Measurements from ENCODE around the gene PPFIA4.

DNA sequence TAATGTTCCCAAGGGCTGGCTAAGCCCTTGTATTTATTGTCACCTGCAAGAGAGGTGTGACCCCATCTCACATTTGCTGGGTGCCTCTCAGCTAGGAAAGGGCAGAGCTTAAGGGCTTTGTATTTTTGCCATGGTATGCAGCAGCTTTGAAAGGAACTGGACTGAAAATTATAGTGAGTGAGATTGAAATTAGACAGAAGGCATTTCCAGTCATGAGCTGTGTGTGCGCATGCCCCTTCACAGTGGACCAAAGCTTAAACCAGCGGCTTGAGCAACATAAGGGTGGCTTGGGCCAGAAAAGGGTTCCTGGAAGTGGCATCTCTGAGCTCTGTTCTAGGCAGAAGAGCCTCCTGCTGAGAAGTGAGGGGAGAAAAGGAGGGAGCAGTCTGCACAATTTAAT lies 39.7 kb downstream of the PPFIA4 start:
- TF ChIP-seq, protein P1, sequence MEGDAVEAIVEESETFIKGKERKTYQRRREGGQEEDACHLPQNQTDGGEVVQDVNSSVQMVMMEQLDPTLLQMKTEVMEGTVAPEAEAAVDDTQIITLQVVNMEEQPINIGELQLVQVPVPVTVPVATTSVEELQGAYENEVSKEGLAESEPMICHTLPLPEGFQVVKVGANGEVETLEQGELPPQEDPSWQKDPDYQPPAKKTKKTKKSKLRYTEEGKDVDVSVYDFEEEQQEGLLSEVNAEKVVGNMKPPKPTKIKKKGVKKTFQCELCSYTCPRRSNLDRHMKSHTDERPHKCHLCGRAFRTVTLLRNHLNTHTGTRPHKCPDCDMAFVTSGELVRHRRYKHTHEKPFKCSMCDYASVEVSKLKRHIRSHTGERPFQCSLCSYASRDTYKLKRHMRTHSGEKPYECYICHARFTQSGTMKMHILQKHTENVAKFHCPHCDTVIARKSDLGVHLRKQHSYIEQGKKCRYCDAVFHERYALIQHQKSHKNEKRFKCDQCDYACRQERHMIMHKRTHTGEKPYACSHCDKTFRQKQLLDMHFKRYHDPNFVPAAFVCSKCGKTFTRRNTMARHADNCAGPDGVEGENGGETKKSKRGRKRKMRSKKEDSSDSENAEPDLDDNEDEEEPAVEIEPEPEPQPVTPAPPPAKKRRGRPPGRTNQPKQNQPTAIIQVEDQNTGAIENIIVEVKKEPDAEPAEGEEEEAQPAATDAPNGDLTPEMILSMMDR (IDR thresholded peaks at IDR 0.05), result no peak
- TF ChIP-seq ZNF232 (CRISPR knock-in tag; IDR thresholded peaks at IDR 0.05) (no peak), ATF2 (CRISPR knock-in tag; IDR thresholded peaks at IDR 0.05; ENCODE audit: borderline replicate concordance, low read depth) (no peak), TP53 (CRISPR knock-in tag; IDR thresholded peaks at IDR 0.05) (no peak), ELF4 (CRISPR knock-in tag; IDR thresholded peaks at IDR 0.05; ENCODE audit: low read depth) (no peak), KAT7 (CRISPR knock-in tag; IDR thresholded peaks at IDR 0.05; ENCODE audit: borderline replicate concordance) (no peak), ZBTB21 (CRISPR knock-in tag; IDR thresholded peaks at IDR 0.05; ENCODE audit: borderline replicate concordance) (no peak), TEAD1 (CRISPR knock-in tag; IDR thresholded peaks at IDR 0.05) (no peak), MAX (CRISPR knock-in tag; IDR thresholded peaks at IDR 0.05) (no peak), NR1H2 (CRISPR knock-in tag; IDR thresholded peaks at IDR 0.05) (no peak), NR3C1 (CRISPR knock-in tag; conservative IDR thresholded peaks at IDR 0.05; ENCODE audit: low read depth) (no peak)
- TF ChIP-seq, protein P2, sequence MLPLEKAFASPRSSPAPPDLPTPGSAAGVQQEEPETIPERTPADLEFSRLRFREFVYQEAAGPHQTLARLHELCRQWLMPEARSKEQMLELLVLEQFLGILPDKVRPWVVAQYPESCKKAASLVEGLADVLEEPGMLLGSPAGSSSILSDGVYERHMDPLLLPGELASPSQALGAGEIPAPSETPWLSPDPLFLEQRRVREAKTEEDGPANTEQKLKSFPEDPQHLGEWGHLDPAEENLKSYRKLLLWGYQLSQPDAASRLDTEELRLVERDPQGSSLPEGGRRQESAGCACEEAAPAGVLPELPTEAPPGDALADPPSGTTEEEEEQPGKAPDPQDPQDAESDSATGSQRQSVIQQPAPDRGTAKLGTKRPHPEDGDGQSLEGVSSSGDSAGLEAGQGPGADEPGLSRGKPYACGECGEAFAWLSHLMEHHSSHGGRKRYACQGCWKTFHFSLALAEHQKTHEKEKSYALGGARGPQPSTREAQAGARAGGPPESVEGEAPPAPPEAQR (CRISPR knock-in tag; IDR thresholded peaks at IDR 0.05), result no peak
